GM21619 (cell line): Measurements from ENCODE around the gene AADACL4.

ENCODE experiments used
- ATAC-seq: cut with Tn5 transposase; IDR thresholded peaks from one replicate; pipeline ENCODE4 v1.9.1; 2021; ENCODE audit not compliant: unreplicated experiment

The AADACL4 gene

GRCh38 chr1:12610941-12611340 lies 32.9 kb upstream of the AADACL4 start:
- ATAC-seq, result no peak

- no peak for ATAC-seq
These were observed 30.7 kb upstream of the AADACL4 start for GRCh38 chr1:12613180-12613579.

- ATAC-seq, result no peak
These were observed 29.3 kb upstream of the AADACL4 start for GRCh38 chr1:12614402-12615158.

GRCh38 chr1:12615159-12615864 lies 28.6 kb upstream of the AADACL4 start:
- no peak for ATAC-seq

- no peak for ATAC-seq
These were observed 27.8 kb upstream of the AADACL4 start for GRCh38 chr1:12615865-12616708.

GRCh38 chr1:12616709-12617373 lies 27.0 kb upstream of the AADACL4 start:
- ATAC-seq, result no peak

- ATAC-seq, result no peak
These were observed 26.4 kb upstream of the AADACL4 start for GRCh38 chr1:12617511-12617900.

- ATAC-seq, result peak; percentile 41
These were observed 25.8 kb upstream of the AADACL4 start, which contains the start of gene DHRS3 for GRCh38 chr1:12617901-12618660. TSS of gene DHRS3 (minus strand) at chr1:12618210. CDS start at chr1:12617348, 862 bp downstream.

GRCh38 chr1:12618661-12618964 lies 25.3 kb upstream of the AADACL4 start:
- ATAC-seq, result no peak

- no peak for ATAC-seq
These were observed 24.7 kb upstream of the AADACL4 start for GRCh38 chr1:12618965-12619791.

- ATAC-seq, result no peak
These were observed 23.9 kb upstream of the AADACL4 start for GRCh38 chr1:12619792-12620487.

GRCh38 chr1:12620488-12620865 lies 23.4 kb upstream of the AADACL4 start:
- no peak for ATAC-seq

- ATAC-seq, result no peak
These were observed 23.0 kb upstream of the AADACL4 start for GRCh38 chr1:12620931-12621330.

- no peak for ATAC-seq
These were observed 22.2 kb upstream of the AADACL4 start for GRCh38 chr1:12621346-12622335.

GRCh38 chr1:12622506-12622905 lies 21.4 kb upstream of the AADACL4 start:
- no peak for ATAC-seq

- no peak for ATAC-seq
These were observed 18.6 kb upstream of the AADACL4 start for GRCh38 chr1:12625276-12625675.

GRCh38 chr1:12626888-12627287 lies 17.0 kb upstream of the AADACL4 start:
- ATAC-seq, result no peak

GRCh38 chr1:12627296-12627695 lies 16.6 kb upstream of the AADACL4 start:
- no peak for ATAC-seq
